Islet of Langerhans (tissue), 1 donor: ENCODE results near the gene PARP3.

ENCODE experiments used
- FAIRE-seq: peaks from one replicate; lab custom pipeline; 2011; peaks lifted over from hg19 to GRCh38; lab: Jason Lieb, UNC

The PARP3 gene

GRCh38 chr3:51966922-51967383 lies 24.8 kb downstream of the PARP3 start:
- no peak for FAIRE-seq

- FAIRE-seq: no peak
Observed at GRCh38 chr3:51967384-51968169, 25.4 kb downstream of the PARP3 start, which contains the start of gene PCBP4. PCBP4 (minus strand) TSS chr3:51967454; CDS start chr3:51961240, 6,214 bp downstream.

- FAIRE-seq: no peak
Observed at GRCh38 chr3:51968170-51968775, 26.1 kb downstream of the PARP3 start.

GRCh38 chr3:51968883-51969678 lies 26.9 kb downstream of the PARP3 start:
- FAIRE-seq: no peak

GRCh38 chr3:51969841-51970240 lies 27.7 kb downstream of the PARP3 start:
- no peak for FAIRE-seq

- FAIRE-seq: no peak
Observed at GRCh38 chr3:51970606-51971300, 28.6 kb downstream of the PARP3 start.

- FAIRE-seq: no peak
Observed at GRCh38 chr3:51971350-51971749, 29.2 kb downstream of the PARP3 start.

GRCh38 chr3:51974277-51974962 lies 32.3 kb downstream of the PARP3 start:
- FAIRE-seq: no peak

GRCh38 chr3:51974963-51975851 lies 33.0 kb downstream of the PARP3 start, which contains the start of gene ABHD14A:
ABHD14A (plus strand) TSS chr3:51975064; CDS start chr3:51975136, 72 bp downstream.
- FAIRE-seq: no peak

- no peak for FAIRE-seq
Observed at GRCh38 chr3:51975852-51976549, 33.8 kb downstream of the PARP3 start.

- no peak for FAIRE-seq
Observed at GRCh38 chr3:51977446-51978142, 35.4 kb downstream of the PARP3 start.

GRCh38 chr3:51978143-51978502 lies 36.0 kb downstream of the PARP3 start:
- no peak for FAIRE-seq

- FAIRE-seq: no peak
Observed at GRCh38 chr3:51980253-51980652, 38.1 kb downstream of the PARP3 start.

GRCh38 chr3:51982352-51982837 lies 40.2 kb downstream of the PARP3 start:
- FAIRE-seq: no peak

- FAIRE-seq: no peak
Observed at GRCh38 chr3:51982838-51983577, 40.8 kb downstream of the PARP3 start, which contains the start of gene ACY1. ACY1 (plus strand) TSS chr3:51983535; CDS start chr3:51984065, 530 bp downstream.

GRCh38 chr3:51983578-51984268 lies 41.6 kb downstream of the PARP3 start:
- FAIRE-seq: no peak

- no peak for FAIRE-seq
Observed at GRCh38 chr3:51984269-51984647, 42.1 kb downstream of the PARP3 start.

- no peak for FAIRE-seq
Observed at GRCh38 chr3:51985063-51985462, 42.9 kb downstream of the PARP3 start.
